Measurements from ENCODE around the gene RASSF5. TPM values are rescaled to one million over a fixed set of nuclear protein-coding genes. Genes with fewer than 3 reads are reported as not detected.

The RASSF5 gene
- total RNA-seq, 1 donor from 2014 or later: 0.35 TPM

DNA sequence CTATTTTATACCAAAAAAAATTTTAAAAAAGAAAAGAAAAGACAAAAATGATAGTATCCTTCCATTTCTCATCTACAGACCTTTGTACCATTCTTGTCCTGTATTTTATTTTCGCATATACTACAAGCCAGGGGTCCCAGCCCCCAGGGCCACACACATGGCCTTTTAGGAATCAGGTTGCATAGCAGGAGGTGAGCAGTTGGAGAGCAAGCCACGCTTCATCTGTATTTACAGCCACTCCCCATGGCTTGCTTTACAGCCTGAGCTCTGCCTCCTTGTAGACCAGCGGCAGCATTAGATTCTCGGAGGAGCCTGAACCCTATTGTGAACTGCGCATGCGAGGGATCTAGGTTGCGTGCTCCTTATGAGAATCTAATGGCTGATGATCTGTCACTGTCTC, 39.8 kb downstream of the RASSF5 start:
- no peak for DNase-seq (ENCODE audit: low read depth)

DNA sequence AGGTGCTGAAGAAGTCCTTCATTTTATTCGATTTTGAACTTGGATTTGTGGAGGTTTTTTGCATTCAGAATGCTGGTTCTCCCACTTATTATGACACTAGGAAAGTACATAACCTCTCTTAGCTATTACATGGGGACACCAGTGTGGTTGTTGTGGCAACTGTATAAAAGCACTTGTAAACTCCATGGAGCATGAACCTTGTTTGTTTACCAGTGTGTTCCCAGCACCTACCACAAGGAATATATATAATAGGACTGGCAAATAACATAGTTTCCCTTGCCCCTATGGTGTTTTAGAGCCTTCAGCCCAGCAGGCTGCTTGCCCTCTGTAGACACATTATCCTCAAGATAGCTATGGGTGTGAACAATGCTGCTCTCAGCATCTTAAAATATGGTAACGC, 43.1 kb downstream of the RASSF5 start:
- DNase-seq (ENCODE audit: low read depth): peak; percentile 53

DNA sequence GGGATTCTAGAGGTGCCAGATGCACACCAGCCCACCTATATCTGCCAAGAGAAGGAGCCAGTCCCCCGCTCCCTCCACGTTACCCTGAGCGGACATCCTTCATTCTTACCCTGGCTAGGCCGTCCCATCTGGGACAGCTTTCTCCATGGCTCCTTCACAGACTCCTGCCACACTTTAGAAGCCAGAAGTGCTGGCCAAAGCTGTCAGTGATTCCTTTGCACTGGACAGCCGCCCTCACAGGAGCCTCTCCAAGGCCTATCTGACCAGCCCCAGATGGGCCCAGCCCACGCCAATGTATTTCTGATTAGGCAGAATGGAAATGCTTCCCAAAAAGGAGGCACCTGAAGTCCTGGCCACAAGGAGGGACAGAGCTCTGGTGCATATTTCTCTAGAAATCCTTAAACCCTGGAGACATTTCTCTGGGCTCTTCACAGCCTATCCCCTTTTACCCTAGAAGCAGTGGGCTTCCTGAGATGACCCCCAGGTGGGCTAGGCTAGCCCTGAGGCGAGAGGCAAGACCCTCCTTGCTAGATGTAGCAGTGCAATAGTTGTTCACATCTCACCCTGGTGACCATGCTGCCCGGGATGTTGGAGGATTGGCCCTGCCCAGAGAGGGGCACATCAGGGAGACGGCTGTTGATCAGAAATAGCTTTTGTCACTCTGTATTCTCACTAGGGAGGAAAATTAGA, 44.1 kb downstream of the RASSF5 start:
- DNase-seq (ENCODE audit: low read depth): no peak

DNA sequence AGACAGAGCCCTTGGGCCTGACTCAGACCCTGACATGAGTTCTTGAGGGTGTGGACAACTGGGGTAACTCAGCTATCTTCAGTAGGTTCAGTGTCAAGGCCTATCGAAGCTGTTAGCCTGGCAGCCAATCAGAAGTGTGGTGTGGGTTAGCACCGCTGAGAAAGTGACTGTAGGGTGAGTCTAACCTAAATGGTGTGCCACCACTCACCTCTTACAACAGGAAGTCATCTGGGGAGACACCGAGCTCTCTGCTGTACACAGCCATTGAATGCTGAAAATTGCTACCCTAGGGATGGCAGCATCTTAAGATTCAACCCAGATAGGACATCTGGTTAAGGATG, 44.6 kb downstream of the RASSF5 start:
- DNase-seq (ENCODE audit: low read depth): no peak

DNA sequence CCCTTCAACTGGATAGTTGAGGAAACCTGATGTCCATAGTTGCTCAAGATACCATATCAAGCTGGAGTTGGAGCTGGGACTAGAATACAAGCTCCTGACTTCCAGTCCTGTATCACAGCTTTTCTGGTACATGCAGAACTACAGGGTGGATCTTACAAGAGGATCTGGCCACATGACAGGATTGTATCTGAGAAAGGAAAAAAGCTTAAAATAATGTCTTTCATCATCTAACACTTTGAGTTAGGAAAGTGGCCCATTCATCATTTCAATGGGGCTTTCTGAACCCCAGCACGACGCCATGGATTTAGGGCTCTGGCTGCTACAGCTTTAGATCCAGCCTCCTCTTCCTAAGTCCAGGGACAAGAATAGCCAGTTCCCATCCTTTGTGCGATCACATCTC, 46.9 kb downstream of the RASSF5 start:
- no peak for DNase-seq (ENCODE audit: low read depth)

DNA sequence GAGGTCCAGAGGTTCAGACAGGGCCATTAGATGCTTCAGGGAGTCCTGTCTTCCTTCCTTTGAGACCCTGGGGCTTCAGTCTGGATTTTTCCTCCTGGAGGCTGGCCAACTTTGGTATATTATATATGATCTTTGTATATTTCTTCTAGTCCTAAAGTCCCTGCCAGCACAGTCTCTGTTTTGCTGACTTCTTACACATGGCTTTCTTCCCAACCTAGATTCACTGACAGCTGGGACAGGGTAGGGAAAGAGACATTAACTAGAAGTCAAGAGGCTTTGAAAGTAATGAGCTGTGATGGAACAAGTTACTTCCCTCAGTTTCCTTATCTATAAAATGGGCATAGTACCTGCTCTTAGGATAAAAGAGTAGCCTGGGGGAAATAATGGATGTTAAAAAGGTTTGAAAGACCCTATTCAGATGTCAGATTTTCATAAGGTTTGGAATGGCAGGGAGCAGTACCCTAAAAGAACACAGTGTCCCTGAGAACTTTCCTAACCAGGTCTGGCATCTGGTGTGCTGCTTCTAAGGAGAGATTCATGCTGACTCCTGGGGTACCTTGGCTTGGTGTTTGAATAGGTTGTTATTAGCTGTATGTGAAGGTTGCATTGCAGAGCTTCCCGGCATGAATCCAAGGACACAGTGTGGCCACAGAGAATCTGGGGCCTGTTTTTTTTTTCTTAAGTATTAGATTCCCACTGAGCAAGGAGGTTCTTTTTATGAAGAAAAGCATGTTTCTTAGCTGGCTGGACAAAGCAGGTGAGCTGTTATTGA, 47.6 kb downstream of the RASSF5 start:
- no peak for DNase-seq (ENCODE audit: low read depth)

DNA sequence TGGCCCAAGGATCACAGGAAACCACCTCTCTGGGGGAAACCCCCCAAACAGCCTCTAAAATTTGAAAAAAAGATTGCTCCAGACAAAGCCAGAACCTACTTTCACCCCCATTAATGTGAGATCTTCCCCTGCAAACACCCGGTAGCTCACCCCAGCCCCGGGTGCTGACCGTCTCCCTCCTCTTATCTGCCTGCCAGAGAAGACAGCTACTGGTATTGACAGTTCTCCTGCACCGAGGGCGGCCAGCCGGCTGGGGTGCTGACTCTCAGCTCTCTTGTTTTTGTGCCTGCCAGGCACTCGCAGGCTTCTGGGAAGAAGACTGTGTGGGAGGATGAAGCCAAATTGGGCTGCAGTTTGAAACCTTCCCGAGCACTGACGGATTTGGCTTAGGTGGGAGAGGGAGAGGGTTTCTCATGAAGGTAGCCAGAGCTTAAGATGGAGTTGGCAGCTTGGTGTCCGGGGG, 48.2 kb downstream of the RASSF5 start:
- DNase-seq (ENCODE audit: low read depth): no peak

DNA sequence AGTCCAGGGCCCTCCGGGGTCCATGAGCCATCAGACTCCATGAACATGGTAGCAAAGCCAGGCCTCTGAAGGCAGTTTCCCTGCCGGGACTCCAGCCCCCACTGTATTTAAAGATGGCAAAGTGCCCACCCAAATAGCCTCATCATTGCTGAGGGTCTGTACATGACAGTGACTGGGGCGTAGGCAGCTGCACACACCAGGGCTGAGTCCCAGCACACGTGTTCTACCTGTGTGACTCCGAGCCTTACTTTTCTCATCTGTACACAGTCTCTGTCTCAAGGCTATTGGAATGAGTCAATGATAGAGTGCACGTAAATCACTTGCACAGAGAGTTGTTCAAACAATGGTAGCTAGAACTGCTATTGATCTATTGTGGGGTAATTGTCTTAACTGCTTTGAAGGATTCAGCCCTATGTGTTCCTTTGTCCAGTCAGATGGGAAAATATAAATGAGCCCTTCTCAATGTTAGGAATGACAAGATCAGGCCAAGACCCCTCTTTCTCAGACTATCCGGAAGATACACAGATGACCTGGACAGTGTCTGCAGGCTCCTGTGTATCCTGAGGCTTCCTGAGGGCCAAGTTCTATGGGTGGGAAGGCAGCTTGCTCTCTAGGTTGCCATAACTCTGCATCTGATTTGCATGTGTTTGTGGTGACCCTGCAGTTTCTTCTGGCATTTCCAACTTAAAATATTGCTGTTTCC, 48.9 kb downstream of the RASSF5 start:
- no peak for DNase-seq (ENCODE audit: low read depth)

DNA sequence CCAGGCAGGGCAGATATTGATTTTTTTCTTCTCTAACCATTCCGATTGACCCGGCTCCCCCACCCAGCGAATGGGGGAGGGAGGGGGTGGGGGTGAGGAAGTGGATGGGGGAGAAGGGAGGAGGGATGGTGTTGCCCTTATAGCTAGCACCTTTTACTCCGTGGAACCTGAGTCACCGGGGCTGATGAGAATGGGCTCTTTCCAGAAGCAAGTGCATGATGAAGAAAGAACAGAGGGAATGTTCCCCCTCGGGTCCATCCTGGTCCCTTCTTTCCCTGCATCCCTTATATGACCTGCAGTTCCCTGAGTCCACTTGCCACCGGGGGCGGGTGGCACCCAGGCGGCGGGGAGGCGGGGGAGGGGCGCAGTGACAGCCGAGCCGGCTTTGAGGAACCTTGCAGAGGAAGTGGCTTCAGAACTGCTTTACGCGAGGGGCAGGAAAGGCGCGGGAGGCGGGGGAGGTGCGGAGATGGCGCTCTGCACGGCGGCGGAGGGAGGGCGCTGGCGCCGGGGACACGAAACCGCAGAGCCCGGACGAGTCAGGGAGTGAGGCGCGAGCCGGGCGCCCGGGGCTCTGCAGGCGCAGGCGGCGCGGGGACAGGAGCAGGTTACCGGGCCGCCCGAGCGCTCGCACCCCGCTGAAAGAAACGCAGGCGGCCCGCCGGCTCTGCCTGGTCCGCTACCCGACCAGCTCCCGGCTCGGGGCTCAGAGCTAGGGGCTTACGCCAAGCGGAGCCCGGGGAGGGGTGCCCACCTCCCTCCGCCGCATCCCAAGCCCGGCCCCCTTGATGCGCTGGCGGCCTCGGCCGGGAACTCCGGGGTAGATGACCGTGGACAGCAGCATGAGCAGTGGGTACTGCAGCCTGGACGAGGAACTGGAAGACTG, 49.7 kb downstream of the RASSF5 start:
- DNase-seq (ENCODE audit: low read depth): no peak

DNA sequence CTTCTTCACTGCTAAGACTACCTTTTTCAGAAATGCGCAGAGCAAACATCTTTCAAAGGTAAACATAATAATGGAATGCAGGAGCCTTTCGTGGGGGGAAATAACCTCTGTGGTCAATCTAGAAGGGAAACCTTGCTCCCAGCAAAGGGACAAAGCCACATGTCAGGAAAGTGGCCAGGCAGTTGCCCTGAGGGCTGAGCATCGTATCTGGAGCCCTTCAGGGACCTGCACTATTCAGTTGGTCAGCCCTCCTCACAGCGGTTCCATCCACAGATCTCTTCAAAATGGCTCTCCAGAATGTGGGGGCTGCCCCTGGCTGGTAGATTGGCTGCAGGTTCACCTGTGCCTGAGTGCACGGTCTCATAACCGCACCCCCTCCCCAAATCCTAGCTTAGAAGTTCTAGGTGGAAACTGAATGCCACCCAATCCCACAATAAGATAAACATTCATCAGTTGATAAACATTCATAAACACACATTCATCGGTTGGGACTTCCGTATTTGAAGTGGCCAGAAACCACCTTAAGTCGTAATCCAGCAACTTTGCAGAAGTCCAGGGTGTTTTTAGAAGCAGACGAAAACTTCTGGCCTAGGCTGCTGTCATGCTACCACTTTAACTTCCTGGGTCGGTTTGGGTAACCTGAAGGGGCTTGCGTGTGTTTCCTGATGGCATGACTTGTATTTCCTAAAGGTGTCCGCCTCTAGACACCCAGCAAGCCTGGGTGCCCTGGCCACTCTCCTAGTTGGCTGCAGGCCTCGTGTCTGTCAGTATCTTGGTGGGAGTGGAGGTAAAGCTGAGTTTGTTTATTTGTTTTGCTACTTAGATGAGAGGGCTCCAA, 50.5 kb downstream of the RASSF5 start:
- no peak for DNase-seq (ENCODE audit: low read depth)

DNA sequence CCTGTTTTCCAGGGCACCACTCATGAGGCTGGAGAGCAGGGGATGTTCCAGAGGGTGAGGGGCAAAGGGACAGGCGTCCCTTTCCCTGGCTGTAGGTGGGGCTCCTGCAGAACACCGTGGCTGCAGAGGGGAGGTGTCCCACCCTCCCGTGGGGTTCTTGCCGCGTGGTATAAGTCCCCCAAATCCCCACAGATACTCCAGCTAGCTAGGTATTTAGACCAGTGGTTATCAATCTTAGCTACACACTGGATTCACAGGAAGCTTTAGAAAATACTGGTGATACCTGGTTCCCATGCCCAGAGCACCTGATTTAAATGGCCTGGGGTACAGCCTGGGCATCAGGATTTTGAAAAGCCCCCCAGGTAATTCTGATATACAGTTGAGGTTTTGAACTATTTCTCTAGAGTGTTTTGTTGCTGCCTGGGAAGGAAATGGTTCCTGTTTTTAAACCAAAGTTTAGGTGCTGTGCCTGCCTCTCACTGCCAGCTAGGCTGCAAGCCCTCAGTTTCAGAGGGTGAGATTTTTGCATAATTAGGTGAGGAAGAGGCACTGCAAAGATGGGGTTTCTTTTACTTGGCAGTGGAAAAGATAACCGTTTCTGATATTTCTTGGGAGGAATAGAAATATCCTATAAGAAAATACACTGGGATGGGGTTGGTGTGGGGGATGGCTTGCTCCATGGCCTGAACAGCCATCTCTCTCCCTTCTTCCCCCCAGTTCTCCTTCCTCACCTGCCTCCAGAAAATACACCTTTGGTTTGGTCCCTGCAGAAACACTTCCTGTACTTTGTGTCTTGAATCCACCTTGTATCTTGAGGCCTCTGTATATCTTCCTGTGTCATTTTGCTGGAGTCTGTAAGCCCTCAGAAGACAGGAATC, 51.7 kb downstream of the RASSF5 start:
- no peak for DNase-seq (ENCODE audit: low read depth)

DNA sequence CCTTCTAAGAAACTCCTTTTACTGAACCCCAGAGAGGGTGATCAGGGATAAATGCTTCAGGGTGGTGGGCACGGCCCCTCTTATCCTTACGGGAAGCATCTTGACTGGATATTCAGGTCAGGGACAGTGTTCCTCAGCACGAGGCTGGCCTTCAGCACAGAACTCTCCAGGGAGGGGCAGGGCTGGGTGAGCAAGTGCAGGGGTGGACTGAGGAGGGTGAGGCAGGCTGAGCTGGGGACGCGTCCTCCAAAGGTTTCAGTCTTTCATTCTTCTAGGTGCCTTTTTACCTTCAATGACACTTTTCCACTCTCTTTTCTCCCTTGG, 52.3 kb downstream of the RASSF5 start:
- DNase-seq (ENCODE audit: low read depth): no peak

DNA sequence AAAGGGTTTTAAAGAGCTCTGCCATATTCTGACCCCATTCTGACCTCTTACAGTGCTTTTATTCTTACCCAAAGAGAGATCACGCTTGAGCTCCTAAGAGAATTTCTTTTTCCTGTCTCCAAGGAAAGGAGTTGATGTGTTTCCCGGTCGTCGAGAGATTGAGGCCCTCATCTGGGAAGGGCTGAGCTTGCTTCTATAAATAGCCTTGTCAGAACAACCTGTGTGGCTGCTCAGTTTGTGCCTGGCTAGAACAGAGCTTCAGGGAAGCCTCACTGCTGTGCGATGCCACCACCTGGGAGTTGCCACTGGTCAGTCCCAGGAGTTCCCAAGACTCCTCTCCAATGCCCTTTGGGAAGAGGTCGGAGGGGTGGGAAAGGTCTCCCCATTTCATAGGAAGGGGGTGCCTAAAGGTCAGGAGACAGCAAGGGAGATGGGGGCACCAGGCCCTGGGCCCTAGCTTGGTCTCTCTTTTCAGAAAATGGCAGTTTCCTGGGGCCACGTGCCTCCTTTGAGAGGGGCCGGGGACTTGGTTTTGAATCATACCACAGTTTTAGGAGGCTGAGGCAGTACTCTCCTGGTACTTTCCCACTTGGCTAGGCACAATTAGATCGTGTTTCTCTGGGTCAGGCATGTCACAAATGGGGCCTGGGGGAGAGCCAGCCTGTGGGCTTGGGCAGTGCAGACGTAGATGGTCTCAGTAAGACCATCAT, 52.8 kb downstream of the RASSF5 start:
- no peak for DNase-seq (ENCODE audit: low read depth)

DNA sequence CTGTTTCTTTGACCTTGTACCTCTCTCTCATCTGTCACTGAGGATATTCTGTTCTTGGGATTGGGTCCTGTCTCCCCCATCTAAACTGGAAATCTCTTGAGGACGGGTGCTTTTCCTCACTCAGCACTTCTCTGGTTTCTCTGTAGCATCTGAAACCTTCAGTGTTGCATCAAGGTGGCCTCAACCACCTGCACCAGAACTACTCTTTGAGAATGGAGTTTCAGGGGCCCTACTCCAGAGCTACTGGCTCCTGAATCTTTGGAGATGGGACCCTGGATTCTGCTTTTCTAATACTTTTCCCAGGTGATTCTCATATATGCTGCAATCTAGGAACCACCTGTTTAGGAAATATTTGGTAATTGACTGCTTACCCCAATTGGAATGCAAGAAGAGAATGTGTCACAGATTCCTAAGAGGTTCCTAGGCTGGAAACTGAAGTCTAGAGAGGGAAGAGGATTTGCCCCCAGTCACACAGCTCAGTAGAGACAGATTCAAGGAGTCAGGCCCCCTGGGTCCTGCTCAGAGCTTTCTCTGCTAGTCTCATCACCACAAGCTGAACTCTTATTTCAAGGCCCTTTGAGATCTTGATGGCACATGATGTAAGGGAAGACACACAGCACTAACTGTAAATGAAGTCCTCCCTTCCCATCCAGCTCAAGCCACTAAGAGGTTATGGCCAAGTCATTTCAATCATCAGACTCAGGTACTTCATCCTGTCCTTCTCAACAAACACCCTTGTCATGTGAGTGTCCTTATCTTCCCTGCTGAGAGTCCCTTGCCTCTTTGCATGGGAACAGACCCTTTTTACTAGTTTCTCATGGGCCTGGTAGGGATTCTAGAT, 56.3 kb downstream of the RASSF5 start:
- DNase-seq (ENCODE audit: low read depth): no peak

DNA sequence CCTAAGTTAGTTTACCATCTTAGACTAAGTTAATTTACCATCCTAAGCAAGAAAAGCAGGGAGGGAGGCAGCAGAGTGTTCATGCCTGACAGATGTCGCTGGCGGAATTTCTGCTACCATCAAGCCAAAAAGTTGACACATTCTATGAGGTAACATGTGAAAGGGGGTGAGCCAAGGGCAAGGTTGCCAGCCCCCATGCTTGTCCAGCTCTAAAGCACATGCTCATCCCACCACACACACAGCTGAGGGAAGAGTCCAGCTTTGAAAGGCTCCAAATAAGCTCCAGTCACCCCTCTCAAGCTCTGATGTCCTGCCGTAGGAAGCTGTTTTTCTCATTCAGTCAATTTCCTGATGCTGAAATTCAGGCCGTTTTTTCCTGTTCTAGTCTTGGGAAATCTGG, 58.7 kb downstream of the RASSF5 start:
- no peak for DNase-seq (ENCODE audit: low read depth)

DNA sequence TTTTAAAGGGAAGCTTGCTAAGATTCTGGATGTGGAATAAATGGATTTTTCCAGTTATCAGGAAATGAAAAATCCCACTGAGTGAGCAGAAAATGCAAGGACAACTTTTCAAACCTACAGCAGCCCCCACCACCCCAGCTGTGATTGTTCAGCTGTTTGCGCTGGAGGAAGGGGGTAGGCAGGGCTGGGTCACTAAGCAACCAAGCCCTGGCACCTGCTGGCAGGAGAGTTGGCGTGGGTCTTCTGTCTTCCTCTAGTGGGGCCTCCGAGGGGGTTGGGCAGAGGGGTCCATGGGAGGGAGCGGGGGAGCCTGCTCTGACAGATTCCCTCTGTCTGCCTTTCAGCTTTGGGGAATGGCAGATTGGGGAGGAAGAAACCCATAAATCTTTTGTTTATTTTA, 59.7 kb downstream of the RASSF5 start:
- no peak for DNase-seq (ENCODE audit: low read depth)

DNA sequence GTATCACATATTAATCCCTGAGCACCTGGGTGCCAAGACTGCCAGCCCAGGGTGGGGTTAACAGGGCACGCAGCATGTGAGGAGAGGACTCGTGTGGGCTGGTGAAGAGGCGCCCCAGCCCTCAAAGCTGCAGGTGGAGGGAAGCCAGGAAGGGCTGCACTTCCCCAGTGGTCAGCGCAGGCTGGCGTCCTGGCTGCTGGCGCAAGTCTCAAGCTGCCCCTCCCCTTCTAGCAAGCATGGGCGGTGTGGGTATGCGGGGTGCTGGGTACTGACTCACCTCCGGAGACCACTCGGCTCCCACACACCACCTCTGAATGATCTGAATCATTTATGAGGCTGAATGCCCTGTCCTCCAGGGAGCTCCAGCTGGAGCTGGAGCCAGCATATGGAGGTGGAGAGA, 60.9 kb downstream of the RASSF5 start:
- peak; percentile 43 for DNase-seq (ENCODE audit: low read depth)

DNA sequence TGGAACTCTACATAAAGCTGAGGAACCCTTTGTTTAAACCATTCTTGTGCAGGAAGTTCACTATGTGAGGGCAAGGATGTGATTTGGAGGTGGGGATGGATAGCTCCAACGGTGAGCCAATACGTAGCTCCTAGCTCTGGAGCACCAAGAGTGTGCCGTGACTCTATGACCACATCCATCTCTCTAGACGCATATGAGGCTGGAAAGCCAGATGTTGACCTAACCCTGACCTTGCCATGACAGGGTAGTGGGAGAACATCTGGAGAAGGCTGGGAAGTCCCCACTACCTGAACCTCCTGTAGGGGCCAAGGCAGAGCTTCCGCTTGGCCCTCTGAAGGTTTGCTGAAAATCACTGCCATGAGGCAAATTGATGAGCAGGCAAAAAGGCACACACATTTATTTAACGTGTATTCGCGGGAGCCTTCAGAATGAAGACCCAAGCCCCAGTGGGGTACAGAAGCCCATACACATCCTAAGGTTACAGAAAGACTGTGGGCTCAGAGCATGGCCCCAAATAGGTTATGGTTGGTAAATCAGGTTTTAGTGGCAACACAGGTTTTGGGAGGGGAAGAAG, 61.5 kb downstream of the RASSF5 start:
- no peak for DNase-seq (ENCODE audit: low read depth)
